Type B pancreatic cell (in vitro differentiated cells): ENCODE results near the gene C2CD4D. TPM values are rescaled to one million over a fixed set of nuclear protein-coding genes. Genes with fewer than 3 reads are reported as not detected.

Experiments used
- DNase-seq: peaks from one replicate; pipeline ENCODE4 v3.0.0; 2021; ENCODE audit warnings: mixed read lengths; ENCODE audit not compliant: unreplicated experiment; ENCODE audit errors: extremely low spot score
- H3K27ac Mint-ChIP-seq: 2 replicates; pipeline ENCODE4 v1.8.0; 2021; ENCODE audit warnings: mild to moderate bottlenecking, mixed read lengths
- H3K27me3 Mint-ChIP-seq: 2 replicates; pipeline ENCODE4 v1.8.0; 2021; ENCODE audit warnings: mixed read lengths
- H3K36me3 Mint-ChIP-seq: 2 replicates; pipeline ENCODE4 v1.8.0; 2021; ENCODE audit warnings: mixed read lengths
- H3K4me1 Mint-ChIP-seq: one replicate; pipeline ENCODE4 v1.8.0; 2021; ENCODE audit warnings: mixed read lengths; ENCODE audit not compliant: unreplicated experiment
- H3K4me3 Mint-ChIP-seq: 2 replicates; pipeline ENCODE4 v1.8.0; 2021; ENCODE audit warnings: mild to moderate bottlenecking, mixed read lengths
- H3K9me3 Mint-ChIP-seq: 2 replicates; pipeline ENCODE4 v1.8.0; 2021; ENCODE audit warnings: mixed read lengths
- CTCF ChIP-seq: fragments of 200-600 bp; sonication (generic); conservative IDR thresholded peaks from 2 replicates; pipeline ENCODE4 v1.5.0; 2021; ENCODE audit warnings: antibody characterized with exemption, mild to moderate bottlenecking
- total RNA-seq: library from RNA; stranded (reverse); gene quantifications from 2 replicates; pipeline ENCODE4 v1.2.1, GENCODE V29; 2021; ENCODE audit warnings: low replicate concordance

Gene C2CD4D
- total RNA-seq, 1 donor from 2014 or later: 0.43 TPM

DNA sequence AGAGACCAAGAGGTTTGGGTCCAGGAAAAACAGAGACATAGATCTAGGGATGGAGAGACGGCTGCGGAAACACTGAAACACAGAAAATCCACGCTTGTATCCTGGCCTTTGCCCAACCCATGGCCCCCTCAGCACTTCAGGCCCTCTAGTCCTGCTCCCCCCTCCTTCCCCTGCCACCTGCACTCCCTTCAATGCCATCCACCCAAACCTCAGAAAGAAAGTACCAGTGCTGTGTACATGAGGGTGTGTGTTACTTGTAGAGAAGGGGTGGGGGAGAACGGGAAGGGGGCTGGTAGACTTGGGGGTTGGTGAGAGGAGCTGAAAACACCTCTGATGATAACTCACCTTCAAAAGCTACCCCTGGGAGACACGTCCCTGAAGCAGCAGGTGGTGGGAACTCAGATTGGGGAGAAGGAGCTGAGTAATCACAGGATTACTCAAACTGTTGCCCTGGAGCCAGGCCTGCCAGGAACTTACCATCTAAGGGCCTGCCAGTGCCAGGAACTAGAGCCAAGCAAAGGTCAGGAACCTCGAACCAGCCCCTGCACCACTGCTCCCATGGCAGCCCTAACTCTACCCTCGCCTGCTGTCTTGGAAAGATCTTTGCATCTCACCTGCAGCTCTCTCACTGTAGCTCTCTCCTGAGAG is 19.5 kb downstream of the C2CD4D start:
- peaks cover 25% of the 10 kb centered on the region for H3K27me3 Mint-ChIP-seq
- H3K4me1 Mint-ChIP-seq: no peaks in the 10 kb centered on the region
- H3K9me3 Mint-ChIP-seq: no peaks in the 10 kb centered on the region
- no peak for TF ChIP-seq CTCF
- H3K36me3 Mint-ChIP-seq: no peaks in the 10 kb centered on the region
- no peak overlapping the region for H3K27ac Mint-ChIP-seq
- no peak overlapping the region for H3K4me3 Mint-ChIP-seq
- no peak for DNase-seq

GRCh38 chr1:151819227-151819835 is 20.3 kb downstream of the C2CD4D start:
- H3K9me3 Mint-ChIP-seq: no peaks in the 10 kb centered on the region
- no peaks in the 10 kb centered on the region for H3K36me3 Mint-ChIP-seq
- no peak overlapping the region for H3K4me3 Mint-ChIP-seq
- TF ChIP-seq CTCF: no peak
- peaks cover 23% of the 10 kb centered on the region for H3K27me3 Mint-ChIP-seq
- no peak for DNase-seq
- H3K27ac Mint-ChIP-seq: no peak overlapping the region
- H3K4me1 Mint-ChIP-seq: no peaks in the 10 kb centered on the region

- Mint-ChIP-seq H3K4me3 (no peak overlapping the region), H3K27ac (no peak overlapping the region), H3K9me3 (no peaks in the 10 kb centered on the region), H3K27me3 (peaks cover 19% of the 10 kb centered on the region), H3K4me1 (no peaks in the 10 kb centered on the region), H3K36me3 (no peaks in the 10 kb centered on the region)
- no peak for DNase-seq
- TF ChIP-seq CTCF: no peak
Observed at GRCh38 chr1:151817353-151817730, 22.3 kb downstream of the C2CD4D start.

GRCh38 chr1:151816548-151817352 is 22.9 kb downstream of the C2CD4D start:
- Mint-ChIP-seq H3K27ac (no peak overlapping the region), H3K27me3 (peaks cover 19% of the 10 kb centered on the region), H3K4me3 (no peak overlapping the region), H3K9me3 (no peaks in the 10 kb centered on the region), H3K4me1 (no peaks in the 10 kb centered on the region), H3K36me3 (no peaks in the 10 kb centered on the region)
- no peak for TF ChIP-seq CTCF
- DNase-seq: no peak

GRCh38 chr1:151815716-151816327 is 23.8 kb downstream of the C2CD4D start:
- no peak for DNase-seq
- Mint-ChIP-seq H3K27ac (no peak overlapping the region), H3K4me1 (no peaks in the 10 kb centered on the region), H3K4me3 (no peak overlapping the region), H3K9me3 (no peaks in the 10 kb centered on the region), H3K27me3 (peaks cover 23% of the 10 kb centered on the region), H3K36me3 (no peaks in the 10 kb centered on the region)
- no peak for TF ChIP-seq CTCF
